ENCODE results near the gene PMM2.

- no peak for TF ChIP-seq TARDBP (IDR thresholded peaks at IDR 0.05)
- no peak for TF ChIP-seq CTBP1 (IDR thresholded peaks at IDR 0.05; ENCODE audit: borderline replicate concordance)
- TF ChIP-seq FOXM1 (IDR thresholded peaks at IDR 0.05; ENCODE audit: borderline replicate concordance): no peak
- no peak for TF ChIP-seq HDGF (IDR thresholded peaks at IDR 0.05; ENCODE audit: borderline replicate concordance)
- no peak for TF ChIP-seq FOXA1 (IDR thresholded peaks at IDR 0.05)
- TF ChIP-seq SUZ12 (IDR thresholded peaks at IDR 0.05): no peak
- no peak for TF ChIP-seq SP1 (IDR thresholded peaks at IDR 0.05)
- TF ChIP-seq ZNF384 (IDR thresholded peaks at IDR 0.05): no peak
- TF ChIP-seq ELF4 (IDR thresholded peaks at IDR 0.05): no peak
- no peak for TF ChIP-seq BHLHE40 (IDR thresholded peaks at IDR 0.05; ENCODE audit: borderline replicate concordance)
- no peak for TF ChIP-seq NFRKB (IDR thresholded peaks at IDR 0.05)
- TF ChIP-seq FOXK2 (IDR thresholded peaks at IDR 0.05): no peak
Observed at GRCh38 chr16:8882041-8882617, 84.5 kb downstream of the PMM2 start, which contains the start of gene LITAFD.
